Erythroblast (primary cell): ENCODE data around the gene SERPINB1.

ENCODE experiments used
- GATA1 ChIP-seq: IDR thresholded peaks from 2 replicates; pipeline ENCODE4 v1.6.1; 2011; ENCODE audit warnings: low read depth, mild to moderate bottlenecking, control low read depth, low read length, moderate library complexity
- POLR2A ChIP-seq: IDR thresholded peaks from 2 replicates; pipeline ENCODE4 v1.6.1; 2011; ENCODE audit warnings: mild to moderate bottlenecking, low read length

DNA sequence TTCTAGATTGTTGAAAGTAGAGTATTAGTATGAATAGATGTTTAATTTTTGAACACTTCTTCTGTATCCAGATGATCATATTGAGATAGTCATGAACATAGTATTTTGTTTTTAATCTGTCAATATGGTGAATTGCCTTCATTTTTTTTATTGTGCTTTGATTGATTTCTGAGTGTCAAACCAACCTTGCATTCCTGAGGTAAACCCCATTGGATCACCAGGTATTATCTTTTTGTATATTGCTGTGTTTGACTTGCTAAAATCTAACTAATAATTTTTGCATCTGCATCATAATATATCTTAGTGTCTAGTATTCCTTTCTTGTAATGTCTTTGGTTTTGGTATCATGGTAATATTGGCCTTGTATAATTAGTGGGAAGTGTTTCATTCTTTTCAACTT is 25.5 kb downstream of the SERPINB1 start:
- TF ChIP-seq POLR2A (no peak), GATA1 (no peak)
